ENCODE data around the gene KRT71. TPM values are rescaled to one million over a fixed set of nuclear protein-coding genes. Genes with fewer than 3 reads are reported as not detected.
A peak's percentile ranks its signal among the peaks of the same experiment; 100 is the strongest.

The KRT71 gene
- total RNA-seq, 2 experiments from 2014 or later = not detected

- H3K36me3 Mint-ChIP-seq (ENCODE audit: low read depth) = no peaks in the 10 kb centered on the region
- DNase-seq = no peak
- intact Hi-C loops (cut with micrococcal nuclease) = loop anchor here (10.0 kb wide), 1 partner anchor 400 kb away; no protein-coding TSS in a partner anchor
- H3K4me3 Mint-ChIP-seq = no peak overlapping the region
- H3K4me1 Mint-ChIP-seq (ENCODE audit: low read depth) = peaks cover 47% of the 10 kb centered on the region
- H3K9me3 Mint-ChIP-seq = no peaks in the 10 kb centered on the region
- no peak overlapping the region for H3K27ac Mint-ChIP-seq
- CTCF ChIA-PET = interaction anchor here (0.6 to 10.7 kb wide), 10 partner anchors 25 to 395 kb away, joined by 3 to 126 read pairs (median 5); no protein-coding TSS in a partner anchor
- no peaks in the 10 kb centered on the region for H3K27me3 Mint-ChIP-seq (ENCODE audit: low read depth)
These were observed 32.1 kb upstream of the KRT71 start for GRCh38 chr12:52585066-52585465.

- peaks cover 49% of the 10 kb centered on the region for H3K4me1 Mint-ChIP-seq (ENCODE audit: low read depth)
- intact Hi-C loops (cut with micrococcal nuclease) = loop anchor here (5.0 to 10.0 kb wide), 2 partner anchors 212 to 401 kb away; no protein-coding TSS in a partner anchor
- H3K4me3 Mint-ChIP-seq = no peak overlapping the region
- DNase-seq = no peak
- no peaks in the 10 kb centered on the region for H3K9me3 Mint-ChIP-seq
- H3K27me3 Mint-ChIP-seq (ENCODE audit: low read depth) = no peaks in the 10 kb centered on the region
- CTCF ChIA-PET = interaction anchor here (0.7 to 10.7 kb wide), 15 partner anchors 13 to 397 kb away, joined by 3 to 126 read pairs (median 5); no protein-coding TSS in a partner anchor
- no peaks in the 10 kb centered on the region for H3K36me3 Mint-ChIP-seq (ENCODE audit: low read depth)
- no peak overlapping the region for H3K27ac Mint-ChIP-seq
These were observed 31.3 kb upstream of the KRT71 start for GRCh38 chr12:52584156-52584682.

- Mint-ChIP-seq H3K27ac (no peak overlapping the region), H3K9me3 (no peaks in the 10 kb centered on the region), H3K4me3 (no peak overlapping the region), H3K27me3 (ENCODE audit: low read depth) (no peaks in the 10 kb centered on the region), H3K4me1 (ENCODE audit: low read depth) (peaks cover 49% of the 10 kb centered on the region), H3K36me3 (ENCODE audit: low read depth) (no peaks in the 10 kb centered on the region)
- intact Hi-C loops (cut with micrococcal nuclease) = loop anchor here (1.0 to 10.0 kb wide), 7 partner anchors 27 to 426 kb away; no protein-coding TSS in a partner anchor
- CTCF ChIA-PET = interaction anchor here (0.5 to 10.7 kb wide), 23 partner anchors 8 to 398 kb away, joined by 3 to 126 read pairs (median 3); partner anchors contain the start of gene KRT74
- DNase-seq = peak; percentile 84
These were observed 30.1 kb upstream of the KRT71 start for GRCh38 chr12:52582971-52583456.

GRCh38 chr12:52582486-52582885 lies 29.5 kb upstream of the KRT71 start:
- CTCF ChIA-PET = interaction anchor here (0.5 to 10.7 kb wide), 16 partner anchors 9 to 398 kb away, joined by 3 to 126 read pairs (median 3); partner anchors contain the start of gene KRT74
- Mint-ChIP-seq H3K4me3 (no peak overlapping the region), H3K4me1 (ENCODE audit: low read depth) (peaks cover 49% of the 10 kb centered on the region)

GRCh38 chr12:52581481-52581880 lies 28.5 kb upstream of the KRT71 start:
- DNase-seq = no peak
- Mint-ChIP-seq H3K27me3 (ENCODE audit: low read depth) (no peaks in the 10 kb centered on the region), H3K36me3 (ENCODE audit: low read depth) (no peaks in the 10 kb centered on the region), H3K27ac (no peak overlapping the region), H3K4me1 (ENCODE audit: low read depth) (peaks cover 40% of the 10 kb centered on the region), H3K4me3 (no peak overlapping the region), H3K9me3 (no peaks in the 10 kb centered on the region)
- CTCF ChIA-PET = interaction anchor here (0.9 to 10.7 kb wide), 5 partner anchors 24 to 299 kb away, joined by 3 to 126 read pairs (median 5); no protein-coding TSS in a partner anchor
- intact Hi-C loops (cut with micrococcal nuclease) = loop anchor here (5.0 to 10.0 kb wide), 2 partner anchors 209 to 403 kb away; no protein-coding TSS in a partner anchor

More at GRCh38 chr12:52582486-52582885, 29.5 kb upstream of the KRT71 start:
- DNase-seq = no peak
- Mint-ChIP-seq H3K36me3 (ENCODE audit: low read depth) (no peaks in the 10 kb centered on the region), H3K9me3 (no peaks in the 10 kb centered on the region), H3K27me3 (ENCODE audit: low read depth) (no peaks in the 10 kb centered on the region), H3K27ac (no peak overlapping the region)
- intact Hi-C loops (cut with micrococcal nuclease) = loop anchor here (2.0 to 10.0 kb wide), 4 partner anchors 50 to 426 kb away; no protein-coding TSS in a partner anchor

GRCh38 chr12:52581066-52581465 lies 28.1 kb upstream of the KRT71 start:
- Mint-ChIP-seq H3K9me3 (no peaks in the 10 kb centered on the region), H3K36me3 (ENCODE audit: low read depth) (no peaks in the 10 kb centered on the region), H3K4me1 (ENCODE audit: low read depth) (peaks cover 35% of the 10 kb centered on the region), H3K27me3 (ENCODE audit: low read depth) (no peaks in the 10 kb centered on the region), H3K27ac (no peak overlapping the region), H3K4me3 (no peak overlapping the region)
- CTCF ChIA-PET = interaction anchor here (0.9 to 10.7 kb wide), 4 partner anchors 30 to 300 kb away, joined by 4 to 126 read pairs (median 47); no protein-coding TSS in a partner anchor
- no peak for DNase-seq
- intact Hi-C loops (cut with micrococcal nuclease) = loop anchor here (5.0 to 10.0 kb wide), 2 partner anchors 209 to 404 kb away; no protein-coding TSS in a partner anchor

GRCh38 chr12:52580496-52580895 lies 27.6 kb upstream of the KRT71 start:
- no peaks in the 10 kb centered on the region for H3K27me3 Mint-ChIP-seq (ENCODE audit: low read depth)
- H3K4me1 Mint-ChIP-seq (ENCODE audit: low read depth) = peaks cover 30% of the 10 kb centered on the region
- no peak for DNase-seq
- intact Hi-C loops (cut with micrococcal nuclease) = loop anchor here (5.0 to 10.0 kb wide), 2 partner anchors 208 to 404 kb away; no protein-coding TSS in a partner anchor
- no peaks in the 10 kb centered on the region for H3K36me3 Mint-ChIP-seq (ENCODE audit: low read depth)
- H3K9me3 Mint-ChIP-seq = no peaks in the 10 kb centered on the region
- no peak overlapping the region for H3K27ac Mint-ChIP-seq
- CTCF ChIA-PET = interaction anchor here (0.6 to 10.7 kb wide), 4 partner anchors 134 to 300 kb away, joined by 3 to 126 read pairs (median 47); no protein-coding TSS in a partner anchor
- H3K4me3 Mint-ChIP-seq = no peak overlapping the region

- intact Hi-C loops (cut with micrococcal nuclease) = loop anchor here (5.0 to 10.0 kb wide), 2 partner anchors 207 to 405 kb away; no protein-coding TSS in a partner anchor
- CTCF ChIA-PET = interaction anchor here (0.6 to 7.6 kb wide), 7 partner anchors 11 to 401 kb away, joined by 3 to 89 read pairs (median 4); no protein-coding TSS in a partner anchor
- Mint-ChIP-seq H3K4me3 (no peak overlapping the region), H3K27me3 (ENCODE audit: low read depth) (no peaks in the 10 kb centered on the region), H3K36me3 (ENCODE audit: low read depth) (no peaks in the 10 kb centered on the region), H3K9me3 (no peaks in the 10 kb centered on the region), H3K27ac (no peak overlapping the region), H3K4me1 (ENCODE audit: low read depth) (peaks cover 22% of the 10 kb centered on the region)
- no peak for DNase-seq
These were observed 26.8 kb upstream of the KRT71 start for GRCh38 chr12:52579468-52580465.

- CTCF ChIA-PET = interaction anchor here (0.6 to 7.6 kb wide), 6 partner anchors 10 to 307 kb away, joined by 3 to 89 read pairs (median 4); no protein-coding TSS in a partner anchor
- H3K36me3 Mint-ChIP-seq (ENCODE audit: low read depth) = no peaks in the 10 kb centered on the region
- intact Hi-C loops (cut with micrococcal nuclease) = no loop called here
- H3K4me3 Mint-ChIP-seq = no peak overlapping the region
- no peaks in the 10 kb centered on the region for H3K27me3 Mint-ChIP-seq (ENCODE audit: low read depth)
- H3K9me3 Mint-ChIP-seq = no peaks in the 10 kb centered on the region
- DNase-seq = no peak
- H3K27ac Mint-ChIP-seq = no peak overlapping the region
- peaks cover 20% of the 10 kb centered on the region for H3K4me1 Mint-ChIP-seq (ENCODE audit: low read depth)
These were observed 25.5 kb upstream of the KRT71 start for GRCh38 chr12:52578469-52578868.

- H3K4me3 Mint-ChIP-seq = no peak overlapping the region
- intact Hi-C loops (cut with micrococcal nuclease) = no loop called here
These were observed 24.4 kb upstream of the KRT71 start for GRCh38 chr12:52577316-52577715.

GRCh38 chr12:52575948-52576347 lies 23.0 kb upstream of the KRT71 start:
- intact Hi-C loops (cut with micrococcal nuclease) = no loop called here
- H3K4me3 Mint-ChIP-seq = no peak overlapping the region
- CTCF ChIA-PET = interaction anchor here (1.5 kb wide), 1 partner anchor 304 kb away, joined by 6 read pairs; no protein-coding TSS in a partner anchor

More at GRCh38 chr12:52577316-52577715, 24.4 kb upstream of the KRT71 start:
- no peaks in the 10 kb centered on the region for H3K9me3 Mint-ChIP-seq
- H3K36me3 Mint-ChIP-seq (ENCODE audit: low read depth) = no peaks in the 10 kb centered on the region
- H3K27me3 Mint-ChIP-seq (ENCODE audit: low read depth) = no peaks in the 10 kb centered on the region
- DNase-seq = no peak
- CTCF ChIA-PET = interaction anchor here (1.0 to 1.5 kb wide), 2 partner anchors 293 to 303 kb away, joined by 3 to 6 read pairs; no protein-coding TSS in a partner anchor
- H3K4me1 Mint-ChIP-seq (ENCODE audit: low read depth) = peaks cover 10% of the 10 kb centered on the region
- no peak overlapping the region for H3K27ac Mint-ChIP-seq

More at GRCh38 chr12:52575948-52576347, 23.0 kb upstream of the KRT71 start:
- Mint-ChIP-seq H3K4me1 (ENCODE audit: low read depth) (peaks cover 10% of the 10 kb centered on the region), H3K27ac (no peak overlapping the region), H3K36me3 (ENCODE audit: low read depth) (no peaks in the 10 kb centered on the region), H3K9me3 (no peaks in the 10 kb centered on the region), H3K27me3 (ENCODE audit: low read depth) (no peaks in the 10 kb centered on the region)
- no peak for DNase-seq

Data from activated naive CD4-positive, alpha-beta T cell treated with anti-CD3 and anti-CD28 coated beads for 36 hours (primary cell).